Stimulated activated CD4-positive, alpha-beta T cell treated with anti-CD3 and anti-CD28 coated beads, Interleukin-2, amount 100 ng/mL, for 48 hours (primary cell): ENCODE results near the gene ARHGAP4.

Source experiments
- DNase-seq, 2 donors: peaks; one replicate each; pipeline ENCODE4 v3.0.0-alpha.2; 2020

Gene ARHGAP4

DNA sequence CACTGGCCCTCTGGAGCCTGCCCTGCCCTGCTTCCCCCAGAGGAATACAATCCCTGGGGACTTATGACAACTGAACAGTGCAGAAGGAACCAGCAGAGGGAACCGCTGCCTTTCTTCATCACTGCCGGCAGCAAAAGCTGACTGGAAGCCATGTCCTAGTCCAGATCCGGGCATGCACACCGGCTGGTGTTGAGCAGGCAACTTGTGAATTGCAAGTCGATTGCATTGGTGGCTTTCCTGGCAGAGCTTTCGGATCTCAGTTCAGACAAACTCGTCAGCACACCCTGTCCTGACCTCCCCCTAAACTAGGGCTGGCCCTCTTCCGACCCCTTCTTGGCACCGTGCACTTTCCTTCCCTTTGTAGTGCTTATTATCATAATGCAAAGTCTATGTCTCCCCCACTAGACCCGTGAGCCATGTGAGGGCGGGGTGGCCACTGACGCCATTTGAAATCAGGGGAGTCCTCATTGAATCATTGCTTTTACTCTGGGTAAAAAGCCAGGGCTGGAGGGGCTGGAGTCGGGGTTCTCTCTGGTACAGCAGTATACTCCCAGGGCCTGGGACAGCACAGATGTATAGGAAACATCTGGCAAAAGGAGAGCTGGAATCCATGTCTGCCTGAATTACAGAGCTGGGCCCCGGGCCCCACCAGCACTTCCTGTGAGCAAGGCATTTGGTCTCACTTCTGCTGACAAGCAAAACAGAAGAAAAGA lies 1.8 kb downstream of the ARHGAP4 start:
- no peak for DNase-seq

DNA sequence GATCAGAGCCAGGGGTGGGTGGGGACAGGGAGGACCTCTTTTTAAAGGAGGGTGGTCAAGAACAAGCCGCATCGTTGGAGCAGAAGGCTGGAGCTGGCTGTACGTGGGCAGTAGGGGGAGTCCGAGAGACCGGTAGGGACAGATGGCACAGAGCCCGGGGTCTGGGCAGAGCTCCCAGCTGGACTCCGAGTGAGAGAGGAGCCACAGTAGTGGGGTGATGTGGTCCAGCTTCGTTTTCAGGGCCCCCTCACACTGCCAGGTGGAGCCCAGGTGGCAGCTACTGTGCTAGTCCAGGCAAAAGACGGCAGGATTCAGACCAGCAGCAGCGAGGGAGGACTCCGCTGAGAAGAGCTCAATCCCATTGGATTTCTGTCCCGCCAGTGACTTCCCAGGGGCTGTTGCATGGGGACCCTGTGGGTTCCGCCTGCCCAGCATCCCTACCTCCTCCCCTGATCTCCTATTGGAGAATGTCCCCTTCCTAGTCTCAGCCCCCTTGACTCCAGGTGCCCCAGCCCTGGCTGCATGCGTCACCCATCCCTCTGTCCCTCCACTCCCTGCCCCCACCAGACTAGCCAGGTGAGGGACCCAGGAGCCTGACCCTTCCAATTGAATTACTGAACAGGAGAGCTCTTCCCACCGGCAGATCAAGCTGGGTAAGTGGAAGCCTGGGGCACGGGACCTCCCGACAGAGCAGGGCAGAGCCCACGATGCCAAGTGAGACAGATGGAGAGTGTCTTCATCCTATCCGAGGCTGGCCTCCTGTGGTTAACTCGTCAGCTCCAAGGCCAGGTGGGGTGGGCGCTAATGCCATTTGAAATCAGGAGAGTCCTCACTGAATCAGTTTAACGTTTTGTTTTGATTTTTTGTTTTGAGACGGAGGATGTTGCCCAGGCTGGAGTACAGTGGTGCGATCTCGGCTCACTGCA lies 2.9 kb downstream of the ARHGAP4 start:
- DNase-seq, result no peak

DNA sequence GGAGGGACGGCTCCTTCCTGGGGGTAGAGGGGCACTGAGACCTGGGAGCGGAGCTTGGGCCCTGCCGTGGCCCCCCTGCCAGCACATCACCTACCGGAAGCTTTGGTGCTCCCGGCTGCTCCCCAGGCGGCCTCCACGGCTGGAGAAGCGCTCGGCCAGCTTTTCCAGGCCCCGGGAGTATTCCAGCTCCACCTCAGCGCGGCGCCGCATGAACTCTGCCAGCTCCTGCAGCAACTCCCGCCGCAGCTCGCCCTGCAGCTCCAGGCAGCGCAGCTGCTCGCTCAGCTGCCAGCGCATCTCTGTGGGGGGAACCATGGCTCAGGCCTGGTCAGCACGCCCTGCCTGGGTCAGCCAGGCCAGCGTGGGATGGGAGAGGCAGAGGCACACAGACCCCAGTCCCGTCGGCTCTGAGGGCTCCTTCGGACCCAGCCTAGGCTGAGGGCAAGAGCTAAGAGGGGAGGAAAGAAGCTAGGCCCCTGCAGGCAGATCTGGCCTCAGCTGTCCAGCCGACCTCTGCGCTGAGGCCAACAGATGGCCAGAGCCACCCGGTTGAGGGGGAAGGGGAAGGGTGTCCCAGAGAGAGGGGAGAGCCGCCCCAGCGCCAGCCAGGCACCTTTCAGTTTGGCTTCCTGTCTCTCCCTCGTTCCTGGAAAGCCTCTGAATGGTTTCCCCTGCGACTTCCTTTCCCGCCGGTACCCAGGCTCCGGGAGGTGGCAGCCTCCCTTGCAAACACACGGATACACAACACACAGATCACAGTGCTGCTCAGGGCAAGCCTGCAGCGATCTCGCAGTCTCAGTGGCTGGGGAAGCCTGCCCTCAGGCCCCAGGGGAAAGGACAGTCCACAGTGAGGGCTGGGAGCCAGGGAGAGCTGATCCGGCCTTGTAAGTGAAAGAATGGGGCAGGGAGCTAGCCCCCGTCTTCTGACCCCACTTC lies 4.3 kb downstream of the ARHGAP4 start:
- DNase-seq, result no peak

DNA sequence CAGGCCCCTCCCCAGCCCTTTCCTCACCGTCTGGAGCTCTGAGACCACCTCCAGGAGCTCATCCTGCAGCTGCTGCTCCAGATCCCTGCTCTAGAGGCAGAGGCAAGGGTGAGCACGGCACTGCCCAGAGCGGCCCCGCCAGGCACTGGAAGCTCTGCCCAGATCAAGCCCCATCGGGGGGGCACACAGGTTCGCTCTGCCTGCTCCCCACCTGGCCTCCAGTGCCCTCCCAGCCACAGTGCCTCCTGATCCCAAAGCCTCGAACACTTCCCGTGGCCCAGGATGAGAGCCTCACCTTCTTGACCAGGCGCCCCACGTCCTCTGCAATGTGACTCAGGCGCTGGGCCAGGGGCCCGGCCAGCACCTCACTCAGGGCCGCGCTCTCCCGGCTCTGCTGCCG lies 5.0 kb downstream of the ARHGAP4 start:
- no peak for DNase-seq

DNA sequence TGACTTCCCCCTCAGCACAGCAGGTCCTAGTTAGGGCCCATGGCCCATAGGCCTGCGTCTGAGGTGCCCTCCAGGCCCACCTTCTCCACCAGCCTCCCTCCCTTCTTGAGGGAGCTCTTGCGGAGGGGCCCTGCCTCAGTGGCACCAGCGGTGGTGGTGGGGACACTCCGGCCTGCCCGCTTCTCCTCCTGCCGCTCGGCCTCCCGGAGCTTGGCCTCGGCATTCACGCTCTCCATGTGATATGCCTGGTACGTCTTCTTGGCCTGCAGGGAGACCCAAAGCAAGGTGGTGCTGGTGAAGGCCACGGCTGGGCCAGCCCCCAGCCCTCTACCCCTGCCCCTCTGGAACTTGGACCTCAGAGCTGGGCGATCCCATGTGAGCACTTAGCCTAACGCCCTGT lies 5.5 kb downstream of the ARHGAP4 start:
- DNase-seq, result no peak

DNA sequence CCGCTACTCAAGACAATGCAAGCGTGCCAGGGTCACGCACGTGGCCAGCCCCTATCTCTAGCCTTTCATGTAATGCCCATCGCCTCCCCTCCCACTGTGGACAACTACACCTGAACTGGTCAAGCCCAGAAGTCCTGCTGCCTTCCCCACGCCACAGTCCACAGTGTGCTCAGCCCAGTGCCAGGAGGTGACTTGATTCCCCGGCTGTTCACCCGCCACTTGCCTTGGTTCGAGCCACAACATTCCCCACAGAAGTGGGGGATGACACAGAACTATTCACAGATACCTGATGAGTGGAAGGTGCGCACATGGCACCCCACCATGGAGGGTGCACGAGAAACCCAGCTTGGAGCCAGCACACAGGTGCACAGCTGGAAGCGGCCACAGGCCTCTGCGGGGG lies 6.8 kb downstream of the ARHGAP4 start:
- no peak for DNase-seq

DNA sequence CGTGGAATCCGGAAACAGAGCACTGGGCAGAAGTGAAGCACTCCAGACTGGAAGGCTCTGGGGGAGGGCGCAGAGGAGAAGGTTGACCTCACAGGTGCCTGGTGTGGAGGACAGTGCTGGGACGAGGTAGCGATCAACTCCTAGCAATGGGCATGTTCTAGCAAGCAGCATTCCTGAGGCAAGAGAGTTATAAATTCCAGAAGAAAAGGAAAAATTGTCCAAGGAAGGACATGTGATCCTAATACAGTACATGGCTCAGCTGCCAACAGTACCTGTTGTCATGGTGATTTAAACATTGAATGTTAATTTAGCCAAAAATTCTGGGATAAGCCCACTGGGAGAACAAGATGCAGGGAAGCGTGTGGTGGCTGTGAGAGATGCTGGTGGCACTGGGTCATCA lies 8.2 kb downstream of the ARHGAP4 start:
- no peak for DNase-seq

DNA sequence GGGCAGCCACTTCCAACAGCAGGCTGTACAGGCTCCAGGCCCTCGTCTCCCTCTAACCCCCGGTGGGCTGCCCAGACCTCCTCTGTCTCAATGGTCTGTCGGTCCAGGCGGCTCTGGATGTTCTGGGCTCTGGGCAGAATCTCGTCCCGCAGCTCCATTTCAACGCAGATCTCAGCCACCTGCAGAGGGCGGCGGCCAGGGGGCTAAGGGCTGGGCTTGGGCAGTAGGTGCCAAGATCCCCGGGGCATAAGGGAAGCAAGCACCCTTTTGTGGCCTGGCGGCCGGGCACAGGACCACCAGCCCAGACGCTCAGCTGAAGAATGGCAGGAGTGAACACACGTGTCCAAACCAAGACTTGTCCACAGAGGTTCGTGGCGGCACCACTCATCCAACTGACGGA lies 12.4 kb downstream of the ARHGAP4 start:
- DNase-seq, result no peak

DNA sequence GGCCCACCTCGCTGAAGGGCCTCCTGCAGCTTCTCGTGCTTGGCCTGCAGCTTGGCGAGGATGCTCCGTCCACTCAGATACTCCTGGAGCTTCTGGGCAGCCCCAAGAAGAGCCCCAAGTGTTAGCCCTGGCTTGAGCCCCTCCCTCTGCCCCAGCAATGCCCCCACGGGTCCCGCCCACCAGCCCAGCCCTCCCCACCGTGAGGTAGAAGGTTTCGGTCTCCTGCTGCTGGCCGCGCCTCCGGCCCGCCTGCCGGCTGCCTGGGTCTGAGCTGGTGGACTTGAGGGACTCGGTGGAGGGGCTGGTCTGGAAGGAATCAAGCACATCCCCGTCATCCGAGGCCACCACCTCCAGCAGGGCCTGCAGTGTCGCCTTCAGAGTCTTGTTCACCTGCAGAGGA lies 12.9 kb downstream of the ARHGAP4 start:
- DNase-seq, result no peak

DNA sequence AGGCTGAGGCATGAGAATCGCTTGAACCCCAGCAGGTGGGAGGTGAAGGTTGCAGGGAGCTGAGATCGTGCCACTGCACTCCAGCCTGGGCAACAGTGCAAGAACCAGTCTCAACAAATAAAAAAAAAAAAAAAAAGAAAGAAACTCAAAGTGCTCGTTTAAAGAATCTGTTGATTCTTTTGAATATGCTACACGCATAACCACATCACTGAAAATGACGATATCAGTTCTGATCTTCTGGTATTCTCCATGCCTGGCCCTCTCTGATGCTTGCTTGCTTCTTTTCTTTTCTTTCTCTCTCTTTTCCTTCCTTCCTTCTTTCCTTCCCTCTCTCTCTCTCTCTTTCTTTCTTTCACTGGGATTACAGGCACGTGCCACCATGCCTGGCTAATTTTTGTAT lies 14.3 kb downstream of the ARHGAP4 start:
- no peak for DNase-seq

DNA sequence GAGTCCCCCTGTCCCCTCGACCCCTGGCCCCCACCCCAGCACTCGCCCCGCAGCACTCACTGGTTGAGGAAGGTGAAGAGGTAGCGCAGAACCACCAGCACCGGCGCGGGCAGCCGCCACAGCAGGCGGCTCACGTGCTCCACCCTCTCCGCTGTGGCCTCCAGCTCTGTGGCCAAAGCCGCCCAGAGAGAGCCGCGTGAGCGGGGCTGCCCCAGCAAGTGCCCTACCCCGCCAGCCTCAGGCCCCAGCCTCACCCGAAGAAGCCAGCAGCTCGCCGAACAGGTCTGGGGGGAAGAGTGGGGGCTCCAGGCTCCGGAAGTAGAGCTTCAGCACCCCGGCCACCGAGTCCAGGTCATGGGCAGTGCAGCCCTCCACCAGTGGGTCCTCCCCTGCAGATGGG lies 15.6 kb downstream of the ARHGAP4 start:
- no peak for DNase-seq

DNA sequence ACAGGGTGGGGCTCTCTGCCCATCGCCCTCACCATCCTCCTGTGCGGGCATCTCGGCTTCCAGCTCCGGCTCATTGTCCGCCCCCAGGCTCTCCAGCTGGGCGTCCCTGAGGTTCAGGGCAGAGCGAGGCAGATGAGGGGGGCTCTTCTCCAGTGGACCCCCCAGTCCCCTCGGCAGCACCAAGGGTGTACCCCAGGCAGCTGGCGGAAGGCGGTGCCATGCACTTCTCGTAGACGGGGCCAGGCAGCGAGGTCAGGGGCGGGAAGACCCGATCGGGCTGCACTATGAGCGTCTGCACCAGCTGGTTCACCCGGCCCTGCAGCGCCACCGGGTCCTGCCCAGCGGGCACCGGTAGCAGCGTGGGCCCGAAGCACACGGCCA lies 16.1 kb downstream of the ARHGAP4 start:
- no peak for DNase-seq

DNA sequence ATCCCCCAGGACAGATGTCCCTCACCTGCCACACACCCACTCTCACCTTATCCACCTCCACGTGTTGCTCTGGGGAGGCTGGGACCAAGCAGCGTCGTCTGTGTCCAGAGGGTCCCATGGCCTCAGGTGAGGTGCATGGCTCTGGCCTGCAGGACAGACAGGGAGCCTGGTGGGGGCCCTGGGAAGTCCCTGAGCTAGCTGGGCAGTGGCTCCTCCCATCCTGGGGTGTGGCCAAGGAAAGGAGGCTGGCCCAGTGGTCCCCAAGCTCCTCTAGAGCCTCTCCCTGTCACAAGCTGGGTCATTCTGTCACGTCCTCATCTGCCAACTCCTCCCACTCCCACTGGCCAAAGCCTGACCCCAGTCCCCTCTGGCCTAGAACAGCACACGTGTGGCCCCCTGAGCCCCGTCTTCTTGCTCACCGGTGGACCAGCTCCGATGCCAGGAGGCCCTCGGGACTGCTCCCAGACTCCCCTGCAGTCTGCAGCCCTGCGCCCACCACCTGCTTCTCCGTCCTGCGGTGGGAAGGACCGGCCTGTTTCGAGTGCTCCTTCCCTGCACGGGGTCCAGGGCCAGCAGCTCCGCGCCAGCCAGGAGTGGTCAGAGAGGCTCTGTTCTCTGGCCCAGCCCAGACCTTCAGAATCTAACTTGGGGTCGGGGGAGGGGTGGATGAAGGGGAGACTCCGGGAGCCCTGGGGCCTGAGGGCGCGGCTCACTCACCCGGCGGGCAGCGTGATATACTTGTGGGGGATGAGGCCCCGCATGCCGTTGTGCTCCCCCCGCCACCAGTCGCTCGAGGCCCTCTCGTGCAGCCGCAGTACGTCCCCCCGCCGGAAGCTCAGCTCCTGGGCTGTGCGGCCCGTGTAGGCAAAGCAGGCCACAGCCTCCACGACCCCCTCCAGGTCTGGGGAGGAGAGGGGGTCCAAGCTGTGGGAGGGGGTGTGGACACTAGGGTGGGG lies 16.8 kb downstream of the ARHGAP4 start:
- no peak for DNase-seq

DNA sequence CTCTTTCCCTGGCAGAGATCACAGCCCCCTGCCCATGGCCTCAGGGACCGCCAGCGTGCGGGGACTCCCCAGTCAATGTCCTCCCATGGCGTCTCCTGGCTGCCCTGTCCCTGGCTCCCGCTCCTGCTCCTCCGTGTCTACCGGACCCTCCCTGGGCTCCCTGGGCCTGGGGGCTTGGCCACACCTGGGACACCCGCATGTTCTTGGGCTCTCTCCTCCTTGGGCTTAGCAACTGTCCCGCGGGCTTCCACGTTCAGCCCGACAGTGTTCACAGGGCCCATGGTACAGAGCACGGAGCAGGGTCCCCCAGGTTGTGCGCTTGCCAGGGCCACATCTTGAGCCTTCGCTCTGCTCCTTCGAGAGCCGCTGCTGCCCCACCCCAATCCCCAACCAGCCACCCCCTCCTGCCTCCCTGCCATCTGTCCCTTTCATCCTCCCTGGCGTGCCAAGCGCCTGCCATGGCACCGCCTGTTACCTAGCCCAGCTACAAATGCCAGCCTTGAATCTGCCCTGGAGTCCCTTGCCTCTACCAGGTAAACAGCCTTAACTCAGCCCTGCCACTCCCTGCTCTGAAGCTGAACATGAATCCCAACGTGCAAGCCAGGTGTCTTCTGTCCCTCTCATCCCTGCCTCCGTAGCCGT lies 17.7 kb downstream of the ARHGAP4 start:
- no peak for DNase-seq

DNA sequence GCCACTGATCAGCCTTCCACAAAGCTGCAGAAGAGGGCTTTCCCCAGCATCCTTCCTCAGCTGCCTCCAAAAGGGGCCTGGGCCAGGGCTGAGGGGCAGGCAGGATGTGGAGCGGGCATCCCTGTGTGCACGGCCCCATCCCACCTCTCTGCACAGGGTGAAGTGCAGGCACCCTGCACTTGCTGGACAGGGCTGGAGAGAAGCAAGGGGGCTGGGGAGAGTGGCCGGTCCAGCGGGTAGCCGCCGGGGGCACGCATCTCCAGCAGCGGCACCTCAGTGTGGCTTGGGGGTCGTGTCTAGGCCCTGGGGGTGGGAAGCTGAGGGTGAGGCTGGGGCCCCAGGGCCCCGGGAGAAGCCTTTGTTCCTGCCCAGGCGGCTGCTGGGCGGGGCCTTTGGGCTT lies 18.6 kb downstream of the ARHGAP4 start:
- DNase-seq, result no peak

DNA sequence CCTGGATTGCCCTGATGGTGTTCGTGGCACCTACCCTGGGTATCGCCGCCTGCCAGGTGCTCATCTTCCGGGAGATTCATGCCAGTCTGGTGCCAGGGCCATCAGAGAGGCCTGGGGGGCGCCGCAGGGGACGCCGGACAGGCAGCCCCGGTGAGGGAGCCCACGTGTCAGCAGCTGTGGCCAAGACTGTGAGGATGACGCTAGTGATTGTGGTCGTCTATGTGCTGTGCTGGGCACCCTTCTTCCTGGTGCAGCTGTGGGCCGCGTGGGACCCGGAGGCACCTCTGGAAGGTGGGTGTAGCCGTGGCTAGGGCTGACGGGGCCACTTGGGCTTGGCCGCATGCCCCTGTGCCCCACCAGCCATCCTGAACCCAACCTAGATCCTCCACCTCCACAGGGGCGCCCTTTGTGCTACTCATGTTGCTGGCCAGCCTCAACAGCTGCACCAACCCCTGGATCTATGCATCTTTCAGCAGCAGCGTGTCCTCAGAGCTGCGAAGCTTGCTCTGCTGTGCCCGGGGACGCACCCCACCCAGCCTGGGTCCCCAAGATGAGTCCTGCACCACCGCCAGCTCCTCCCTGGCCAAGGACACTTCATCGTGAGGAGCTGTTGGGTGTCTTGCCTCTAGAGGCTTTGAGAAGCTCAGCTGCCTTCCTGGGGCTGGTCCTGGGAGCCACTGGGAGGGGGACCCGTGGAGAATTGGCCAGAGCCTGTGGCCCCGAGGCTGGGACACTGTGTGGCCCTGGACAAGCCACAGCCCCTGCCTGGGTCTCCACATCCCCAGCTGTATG lies 19.7 kb downstream of the ARHGAP4 start:
- no peak for DNase-seq

DNA sequence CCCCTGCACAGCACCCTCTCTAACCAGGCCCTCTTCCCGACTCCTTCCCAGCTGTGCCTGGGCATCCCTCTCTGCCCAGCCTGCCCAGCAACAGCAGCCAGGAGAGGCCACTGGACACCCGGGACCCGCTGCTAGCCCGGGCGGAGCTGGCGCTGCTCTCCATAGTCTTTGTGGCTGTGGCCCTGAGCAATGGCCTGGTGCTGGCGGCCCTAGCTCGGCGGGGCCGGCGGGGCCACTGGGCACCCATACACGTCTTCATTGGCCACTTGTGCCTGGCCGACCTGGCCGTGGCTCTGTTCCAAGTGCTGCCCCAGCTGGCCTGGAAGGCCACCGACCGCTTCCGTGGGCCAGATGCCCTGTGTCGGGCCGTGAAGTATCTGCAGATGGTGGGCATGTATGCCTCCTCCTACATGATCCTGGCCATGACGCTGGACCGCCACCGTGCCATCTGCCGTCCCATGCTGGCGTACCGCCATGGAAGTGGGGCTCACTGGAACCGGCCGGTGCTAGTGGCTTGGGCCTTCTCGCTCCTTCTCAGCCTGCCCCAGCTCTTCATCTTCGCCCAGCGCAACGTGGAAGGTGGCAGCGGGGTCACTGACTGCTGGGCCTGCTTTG lies 20.5 kb downstream of the ARHGAP4 start:
- no peak for DNase-seq

DNA sequence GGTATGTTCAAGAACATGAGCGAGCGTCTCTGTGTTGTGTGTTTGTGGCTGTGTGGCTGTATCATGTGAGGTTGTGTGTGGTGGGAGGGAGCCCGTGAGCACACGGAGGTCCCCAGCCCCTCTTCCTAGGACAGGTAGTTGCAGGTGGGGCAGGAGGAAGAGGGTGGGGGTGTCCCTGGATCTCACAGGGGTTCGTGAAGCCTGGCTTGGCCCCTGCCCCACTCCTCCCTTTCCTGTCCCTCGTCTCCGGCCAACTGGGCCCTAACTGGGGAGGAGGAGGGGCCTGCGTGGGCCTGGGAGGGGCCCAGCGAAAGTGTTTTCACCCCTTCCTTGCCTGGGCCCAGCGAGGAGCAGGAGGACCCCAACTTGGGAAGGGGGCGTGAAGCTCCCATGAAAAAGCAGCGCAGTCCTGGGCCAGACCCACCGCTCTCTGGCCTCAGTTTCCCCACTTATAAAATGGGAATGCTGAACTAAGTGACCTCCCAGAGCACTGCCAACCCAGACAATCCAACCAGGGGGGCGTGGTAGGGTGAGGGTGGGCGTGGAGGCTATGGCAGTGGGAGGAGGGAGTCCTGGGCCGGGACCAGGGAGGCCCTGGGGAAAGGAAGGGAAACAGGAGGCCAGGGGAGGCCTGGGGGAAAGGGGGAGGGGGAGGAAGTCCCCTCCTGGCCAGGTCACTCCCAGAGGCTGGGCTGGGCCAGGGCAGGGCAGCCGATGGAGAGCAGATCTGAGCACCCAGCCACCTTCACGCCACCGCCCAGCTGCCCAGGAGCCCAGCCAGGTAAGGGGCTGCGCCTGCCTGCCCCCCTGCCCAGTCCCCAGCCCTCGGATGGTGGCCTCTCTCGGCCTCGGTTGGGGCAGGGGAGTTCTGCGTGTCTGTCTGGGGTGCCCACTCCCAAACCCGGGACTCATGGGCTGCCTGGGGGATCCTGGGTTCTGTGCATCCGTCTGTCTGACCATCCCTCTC lies 21.8 kb downstream of the ARHGAP4 start, which contains the start of gene AVPR2:
Gene AVPR2, plus strand, starts transcription at position 683 of the 967 bp plus-strand sequence. CDS start 473 bp downstream, outside the sequence.
- no peak for DNase-seq
